ENCODE data around the gene GNAO1.

The GNAO1 gene

DNA sequence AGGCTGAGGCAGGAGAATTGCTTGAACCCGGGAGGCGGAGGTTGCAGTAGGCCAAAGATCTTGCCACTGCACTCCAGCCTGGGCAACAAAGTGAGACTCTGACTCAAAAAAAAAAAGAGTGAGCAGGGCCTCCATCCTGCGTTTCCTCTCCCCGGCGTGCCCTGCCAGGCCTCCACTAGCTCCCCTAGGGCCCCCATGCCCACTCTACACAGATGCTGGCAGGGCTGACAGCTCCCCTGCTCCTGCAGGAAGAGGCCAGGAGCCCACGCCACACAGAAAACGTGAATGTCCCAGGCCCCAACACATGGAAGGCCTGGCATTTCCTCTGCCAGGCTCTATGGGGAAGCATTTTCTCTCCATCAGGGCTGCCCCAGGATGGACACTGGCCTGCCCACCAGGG lies 124.7 kb downstream of the GNAO1 start:
- CTCF ChIA-PET = interaction anchor here (0.6 to 1.0 kb wide), 2 partner anchors 370 to 854 kb away, joined by 3 to 4 read pairs; no protein-coding TSS in a partner anchor
- TF ChIP-seq ZNF112 (tag by site-specific recombination; IDR thresholded peaks at IDR 0.05) = no peak
- no peak for TF ChIP-seq HOXC10 (CRISPR knock-in tag; IDR thresholded peaks at IDR 0.05)
- TF ChIP-seq ZNF707 (tag by site-specific recombination; IDR thresholded peaks at IDR 0.05) = no peak
- no peak for TF ChIP-seq IKZF3 (tag by site-specific recombination; IDR thresholded peaks at IDR 0.05)
- TF ChIP-seq ZNF404 (tag by site-specific recombination; IDR thresholded peaks at IDR 0.05) = no peak
- no peak for TF ChIP-seq ZNF155 (tag by site-specific recombination; IDR thresholded peaks at IDR 0.05)
- no peak for TF ChIP-seq ZNF621 (tag by site-specific recombination; IDR thresholded peaks at IDR 0.05)
- TF ChIP-seq, protein P1, sequence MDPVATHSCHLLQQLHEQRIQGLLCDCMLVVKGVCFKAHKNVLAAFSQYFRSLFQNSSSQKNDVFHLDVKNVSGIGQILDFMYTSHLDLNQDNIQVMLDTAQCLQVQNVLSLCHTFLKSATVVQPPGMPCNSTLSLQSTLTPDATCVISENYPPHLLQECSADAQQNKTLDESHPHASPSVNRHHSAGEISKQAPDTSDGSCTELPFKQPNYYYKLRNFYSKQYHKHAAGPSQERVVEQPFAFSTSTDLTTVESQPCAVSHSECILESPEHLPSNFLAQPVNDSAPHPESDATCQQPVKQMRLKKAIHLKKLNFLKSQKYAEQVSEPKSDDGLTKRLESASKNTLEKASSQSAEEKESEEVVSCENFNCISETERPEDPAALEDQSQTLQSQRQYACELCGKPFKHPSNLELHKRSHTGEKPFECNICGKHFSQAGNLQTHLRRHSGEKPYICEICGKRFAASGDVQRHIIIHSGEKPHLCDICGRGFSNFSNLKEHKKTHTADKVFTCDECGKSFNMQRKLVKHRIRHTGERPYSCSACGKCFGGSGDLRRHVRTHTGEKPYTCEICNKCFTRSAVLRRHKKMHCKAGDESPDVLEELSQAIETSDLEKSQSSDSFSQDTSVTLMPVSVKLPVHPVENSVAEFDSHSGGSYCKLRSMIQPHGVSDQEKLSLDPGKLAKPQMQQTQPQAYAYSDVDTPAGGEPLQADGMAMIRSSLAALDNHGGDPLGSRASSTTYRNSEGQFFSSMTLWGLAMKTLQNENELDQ (tag by site-specific recombination; IDR thresholded peaks at IDR 0.05; ENCODE audit: low read depth) = no peak
- TF ChIP-seq KLF9 (tag by site-specific recombination; IDR thresholded peaks at IDR 0.05; ENCODE audit: low read depth) = no peak
- no peak for TF ChIP-seq BCL11B (tag by site-specific recombination; IDR thresholded peaks at IDR 0.05; ENCODE audit: low read depth)
- TF ChIP-seq, protein P2, sequence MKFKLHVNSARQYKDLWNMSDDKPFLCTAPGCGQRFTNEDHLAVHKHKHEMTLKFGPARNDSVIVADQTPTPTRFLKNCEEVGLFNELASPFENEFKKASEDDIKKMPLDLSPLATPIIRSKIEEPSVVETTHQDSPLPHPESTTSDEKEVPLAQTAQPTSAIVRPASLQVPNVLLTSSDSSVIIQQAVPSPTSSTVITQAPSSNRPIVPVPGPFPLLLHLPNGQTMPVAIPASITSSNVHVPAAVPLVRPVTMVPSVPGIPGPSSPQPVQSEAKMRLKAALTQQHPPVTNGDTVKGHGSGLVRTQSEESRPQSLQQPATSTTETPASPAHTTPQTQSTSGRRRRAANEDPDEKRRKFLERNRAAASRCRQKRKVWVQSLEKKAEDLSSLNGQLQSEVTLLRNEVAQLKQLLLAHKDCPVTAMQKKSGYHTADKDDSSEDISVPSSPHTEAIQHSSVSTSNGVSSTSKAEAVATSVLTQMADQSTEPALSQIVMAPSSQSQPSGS (tag by site-specific recombination; IDR thresholded peaks at IDR 0.05; ENCODE audit: low read depth) = no peak
- TF ChIP-seq YY2 (tag by site-specific recombination; IDR thresholded peaks at IDR 0.05) = no peak
- TF ChIP-seq, protein P3, sequence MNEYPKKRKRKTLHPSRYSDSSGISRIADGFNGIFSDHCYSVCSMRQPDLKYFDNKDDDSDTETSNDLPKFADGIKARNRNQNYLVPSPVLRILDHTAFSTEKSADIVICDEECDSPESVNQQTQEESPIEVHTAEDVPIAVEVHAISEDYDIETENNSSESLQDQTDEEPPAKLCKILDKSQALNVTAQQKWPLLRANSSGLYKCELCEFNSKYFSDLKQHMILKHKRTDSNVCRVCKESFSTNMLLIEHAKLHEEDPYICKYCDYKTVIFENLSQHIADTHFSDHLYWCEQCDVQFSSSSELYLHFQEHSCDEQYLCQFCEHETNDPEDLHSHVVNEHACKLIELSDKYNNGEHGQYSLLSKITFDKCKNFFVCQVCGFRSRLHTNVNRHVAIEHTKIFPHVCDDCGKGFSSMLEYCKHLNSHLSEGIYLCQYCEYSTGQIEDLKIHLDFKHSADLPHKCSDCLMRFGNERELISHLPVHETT (tag by site-specific recombination; IDR thresholded peaks at IDR 0.05) = no peak
- TF ChIP-seq OVOL3 (tag by site-specific recombination; IDR thresholded peaks at IDR 0.05) = no peak
- no peak for TF ChIP-seq ZNF114 (tag by site-specific recombination; IDR thresholded peaks at IDR 0.05)
- no peak for TF ChIP-seq ZBTB21 (tag by site-specific recombination; IDR thresholded peaks at IDR 0.05)
- TF ChIP-seq, protein P4, sequence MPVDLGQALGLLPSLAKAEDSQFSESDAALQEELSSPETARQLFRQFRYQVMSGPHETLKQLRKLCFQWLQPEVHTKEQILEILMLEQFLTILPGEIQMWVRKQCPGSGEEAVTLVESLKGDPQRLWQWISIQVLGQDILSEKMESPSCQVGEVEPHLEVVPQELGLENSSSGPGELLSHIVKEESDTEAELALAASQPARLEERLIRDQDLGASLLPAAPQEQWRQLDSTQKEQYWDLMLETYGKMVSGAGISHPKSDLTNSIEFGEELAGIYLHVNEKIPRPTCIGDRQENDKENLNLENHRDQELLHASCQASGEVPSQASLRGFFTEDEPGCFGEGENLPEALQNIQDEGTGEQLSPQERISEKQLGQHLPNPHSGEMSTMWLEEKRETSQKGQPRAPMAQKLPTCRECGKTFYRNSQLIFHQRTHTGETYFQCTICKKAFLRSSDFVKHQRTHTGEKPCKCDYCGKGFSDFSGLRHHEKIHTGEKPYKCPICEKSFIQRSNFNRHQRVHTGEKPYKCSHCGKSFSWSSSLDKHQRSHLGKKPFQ (tag by site-specific recombination; IDR thresholded peaks at IDR 0.05) = no peak
- no peak for TF ChIP-seq ZBTB20 (tag by site-specific recombination; IDR thresholded peaks at IDR 0.05)
- TF ChIP-seq, protein P5, sequence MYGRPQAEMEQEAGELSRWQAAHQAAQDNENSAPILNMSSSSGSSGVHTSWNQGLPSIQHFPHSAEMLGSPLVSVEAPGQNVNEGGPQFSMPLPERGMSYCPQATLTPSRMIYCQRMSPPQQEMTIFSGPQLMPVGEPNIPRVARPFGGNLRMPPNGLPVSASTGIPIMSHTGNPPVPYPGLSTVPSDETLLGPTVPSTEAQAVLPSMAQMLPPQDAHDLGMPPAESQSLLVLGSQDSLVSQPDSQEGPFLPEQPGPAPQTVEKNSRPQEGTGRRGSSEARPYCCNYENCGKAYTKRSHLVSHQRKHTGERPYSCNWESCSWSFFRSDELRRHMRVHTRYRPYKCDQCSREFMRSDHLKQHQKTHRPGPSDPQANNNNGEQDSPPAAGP (tag by site-specific recombination; IDR thresholded peaks at IDR 0.05) = no peak
- TF ChIP-seq ZNF791 (tag by site-specific recombination; IDR thresholded peaks at IDR 0.05) = no peak
- Histone ChIP-seq H3K36me3 (ENCODE audit: control insufficient read depth in 2 of 2, insufficient read depth in 1 of 2, low read length in 2 of 2) (no peaks in the 10 kb centered on the region), H3K9me3 (ENCODE audit: control insufficient read depth, insufficient read depth, low read depth, low read length) (no peaks in the 10 kb centered on the region), H3K27ac (ENCODE audit: extremely low read depth, low read depth, low read length) (no peak overlapping the region), H3K4me1 (ENCODE audit: control insufficient read depth, insufficient read depth, low read length) (no peaks in the 10 kb centered on the region), H3K4me3 (ENCODE audit: low read depth, low read length) (no peak overlapping the region)
- POLR2A ChIA-PET = no interaction called here

All from HEK293 (cell line).